ENCODE data around the gene COL5A1. TPM values are rescaled to one million over a fixed set of nuclear protein-coding genes. Genes with fewer than 3 reads are reported as not detected.

COL5A1 gene
- total RNA-seq, 1 donor from 2014 or later = 99.6 TPM

- Histone ChIP-seq H3K27ac (no peak overlapping the region), H3K27me3 (no peaks in the 10 kb centered on the region), H3K4me1 (no peaks in the 10 kb centered on the region), H3K9me3 (no peaks in the 10 kb centered on the region), H3K4me3 (no peak overlapping the region), H3K36me3 (no peaks in the 10 kb centered on the region)
- DNase-seq (ENCODE audit: low spot score in 2 of 2) = peak in 1 of 2 donors; percentile 24
- no peak for TF ChIP-seq CTCF (IDR thresholded peaks at IDR 0.05)
- intact Hi-C loops (cut with DNase I) = no loop called here
These were observed 231.1 kb downstream of the COL5A1 start for GRCh38 chr9:134872482-134873231.

- Histone ChIP-seq H3K4me3 (no peak overlapping the region), H3K9me3 (no peaks in the 10 kb centered on the region), H3K4me1 (no peaks in the 10 kb centered on the region), H3K27ac (no peak overlapping the region), H3K27me3 (no peaks in the 10 kb centered on the region), H3K36me3 (no peaks in the 10 kb centered on the region)
- TF ChIP-seq CTCF (IDR thresholded peaks at IDR 0.05) = no peak
- peak in 1 of 2 donors; percentile 9 for DNase-seq (ENCODE audit: low spot score in 2 of 2)
- intact Hi-C loops (cut with DNase I) = no loop called here
These were observed 233.8 kb downstream of the COL5A1 start for GRCh38 chr9:134875371-134875770.

- H3K9me3 ChIP-seq = no peaks in the 10 kb centered on the region
- no peak for TF ChIP-seq CTCF (IDR thresholded peaks at IDR 0.05)
- DNase-seq (ENCODE audit: low spot score in 2 of 2) = peak in 1 of 2 donors; percentile 42
- H3K4me3 ChIP-seq = no peak overlapping the region
- no peak overlapping the region for H3K27ac ChIP-seq
- no peaks in the 10 kb centered on the region for H3K4me1 ChIP-seq
- H3K36me3 ChIP-seq = no peaks in the 10 kb centered on the region
- intact Hi-C loops (cut with DNase I) = no loop called here
- peaks cover 4% of the 10 kb centered on the region for H3K27me3 ChIP-seq
These were observed 235.9 kb downstream of the COL5A1 start for GRCh38 chr9:134877541-134877940.

- Histone ChIP-seq H3K36me3 (no peaks in the 10 kb centered on the region), H3K9me3 (no peaks in the 10 kb centered on the region), H3K4me3 (no peak overlapping the region), H3K4me1 (no peaks in the 10 kb centered on the region), H3K27me3 (peaks cover 5% of the 10 kb centered on the region), H3K27ac (no peak overlapping the region)
- intact Hi-C loops (cut with DNase I) = no loop called here
- no peak for TF ChIP-seq CTCF (IDR thresholded peaks at IDR 0.05)
- DNase-seq (ENCODE audit: low spot score in 2 of 2) = peak in 1 of 2 donors; percentile 38
These were observed 238.3 kb downstream of the COL5A1 start for GRCh38 chr9:134879664-134880483.

GRCh38 chr9:134880484-134881312, 239.1 kb downstream of the COL5A1 start, which contains the start of gene FCN2:
Gene FCN2, plus strand, starts transcription at chr9:134880810. Its CDS starts 12 bp downstream, at chr9:134880822.
- intact Hi-C loops (cut with DNase I) = no loop called here
- Histone ChIP-seq H3K27me3 (peaks cover 5% of the 10 kb centered on the region), H3K9me3 (no peaks in the 10 kb centered on the region), H3K36me3 (no peaks in the 10 kb centered on the region), H3K4me1 (no peaks in the 10 kb centered on the region), H3K27ac (no peak within 1 kb of the TSS), H3K4me3 (no peak within 1 kb of the TSS)
- DNase-seq (ENCODE audit: low spot score in 2 of 2) = peak in 1 of 2 donors; percentile 42
- TF ChIP-seq CTCF (IDR thresholded peaks at IDR 0.05) = no peak
